GM12878 (cell line): ENCODE data around the gene LBX1. TPM values are rescaled to one million over a fixed set of nuclear protein-coding genes. Genes with fewer than 3 reads are reported as not detected.
"Not testable (repeated sequence)": the region's sequence is repeated elsewhere in the genome, so short reads cannot be mapped to it uniquely, and the experiment has no call there.

Experiments
- ATAC-seq: fragments of 200-7000 bp; cut with Tn5 transposase; 3 replicates; pipeline ENCODE4 v1.9.1; 2020; ENCODE audit warnings: mild to moderate bottlenecking, moderate library complexity
- BruUV-seq: library from RNA; stranded (reverse); fragments of 400-500 nt; replicated peaks from 2 replicates; lab custom pipeline; 2021; lab: Mats Ljungman, UMichigan
- CTCF ChIA-PET: fragments of 300-600 bp; sonication (Branson Sonifier 250); formaldehyde crosslinking; extraction: SDS; loops from one replicate; lab custom pipeline; 2021; ENCODE audit warnings: inconsistent platforms; lab: Yijun Ruan, JAX
- POLR2A ChIA-PET: fragments of 350-600 bp; formaldehyde crosslinking; extraction: SDS; loops from one replicate; lab custom pipeline; 2021; ENCODE audit warnings: inconsistent platforms; lab: Charles Lee
- RAD21 ChIA-PET: fragments of 300-600 bp; sonication (Branson Sonifier 250); formaldehyde crosslinking; loops from one replicate; lab custom pipeline; 2023; ENCODE audit warnings: antibody characterized with exemption; ENCODE audit not compliant: unreplicated experiment; lab: Charles Lee
- SMC1A ChIA-PET: fragments of 300-600 bp; sonication (Branson Sonifier 250); formaldehyde crosslinking; loops from one replicate; lab custom pipeline; 2023; ENCODE audit not compliant: unreplicated experiment, uncharacterized antibody; lab: Charles Lee
- DNase-seq: peaks from one replicate; pipeline ENCODE4 v3.0.0-alpha.2; 2011; ENCODE audit warnings: low read depth, low spot score
- FAIRE-seq: peaks from 3 replicates; lab custom pipeline; 2011; peaks lifted over from hg19 to GRCh38; lab: Jason Lieb, UNC
- H2AFZ ChIP-seq: 2 replicates; pipeline ENCODE4 v1.6.0; 2011; ENCODE audit warnings: low read depth, low read length, control low read depth; ENCODE audit not compliant: control insufficient read depth
- H3K27ac ChIP-seq: 2 replicates; pipeline ENCODE4 v1.5.1; 2011; ENCODE audit warnings: control low read depth; ENCODE audit not compliant: control insufficient read depth, insufficient read depth
- H3K27me3 ChIP-seq, 2 experiments: replicated peaks in 1 of 2; 2 replicates each; pipeline versions ENCODE4 v1.6.0 to v1.6.1; 2011; ENCODE audit warnings: low read length in 1 of 2; ENCODE audit not compliant: control insufficient read depth in 2 of 2, insufficient read depth in 2 of 2
- H3K36me3 ChIP-seq, 2 experiments: 2 replicates each; pipeline ENCODE4 v1.5.1; 2011; ENCODE audit warnings: low read length in 1 of 2; ENCODE audit not compliant: control insufficient read depth in 2 of 2, insufficient read depth in 2 of 2
- H3K4me1 ChIP-seq: 2 replicates; pipeline ENCODE4 v1.6.1; 2011; ENCODE audit warnings: mild to moderate bottlenecking, low read length, moderate library complexity, mixed read lengths; ENCODE audit not compliant: control insufficient read depth, insufficient read depth
- H3K4me2 ChIP-seq: 2 replicates; pipeline ENCODE4 v1.6.0; 2011; ENCODE audit warnings: control low read depth; ENCODE audit not compliant: control insufficient read depth, insufficient read depth
- H3K4me3 ChIP-seq: fragments of 200-600 bp; sonication (generic); 2 replicates; pipeline ENCODE4 v1.5.1; 2016
- H3K79me2 ChIP-seq: 2 replicates; pipeline ENCODE4 v1.6.0; 2011; ENCODE audit warnings: low read length; ENCODE audit not compliant: control insufficient read depth, insufficient read depth
- H3K9ac ChIP-seq: 2 replicates; pipeline ENCODE4 v1.8.0; 2011; ENCODE audit warnings: low read length, control low read depth, mixed read lengths; ENCODE audit not compliant: control insufficient read depth, insufficient read depth
- H3K9me3 ChIP-seq: replicated peaks from 3 replicates; pipeline ENCODE4 v1.5.1; 2011; ENCODE audit warnings: mild to moderate bottlenecking, low read length; ENCODE audit not compliant: control insufficient read depth, insufficient read depth
- H4K20me1 ChIP-seq: 2 replicates; pipeline ENCODE4 v1.6.0; 2011; ENCODE audit not compliant: control insufficient read depth, insufficient read depth
- ATF7 ChIP-seq: fragments of 450-650 bp; IDR thresholded peaks from 2 replicates; pipeline ENCODE4 v1.6.1; 2016; ENCODE audit warnings: low read depth, mild to moderate bottlenecking
- CBFB ChIP-seq: IDR thresholded peaks from 2 replicates; pipeline ENCODE4 v1.6.1; 2016; ENCODE audit warnings: antibody characterized with exemption, low read depth
- CBX5 ChIP-seq: sonication (generic); IDR thresholded peaks from 2 replicates; pipeline ENCODE4 v1.6.1; 2016; ENCODE audit warnings: low read depth, moderate library complexity, mild to moderate bottlenecking, inconsistent platforms
- EED ChIP-seq: sonication (generic); IDR thresholded peaks from 2 replicates; pipeline ENCODE4 v1.6.1; 2016; ENCODE audit warnings: antibody characterized with exemption, low read depth
- EP300 ChIP-seq, 2 experiments: fragments of 150-350 bp in 1 of 2; IDR thresholded peaks; 2 replicates each; pipeline ENCODE4 v1.6.1; 2011 to 2012; ENCODE audit warnings: low read depth in 2 of 2, low read length in 2 of 2, borderline replicate concordance in 1 of 2, improper control_type of control experiment in 1 of 2, inconsistent platforms in 1 of 2; ENCODE audit not compliant: control insufficient read depth in 1 of 2
- FOXK2 ChIP-seq: fragments of 450-650 bp; IDR thresholded peaks from 2 replicates; pipeline ENCODE4 v1.6.1; 2017; ENCODE audit warnings: mild to moderate bottlenecking, moderate library complexity
- IKZF2 ChIP-seq, 2 experiments: fragments of 450-650 bp; IDR thresholded peaks; 2 replicates each; pipeline ENCODE4 v1.6.1; 2017; ENCODE audit warnings: mild to moderate bottlenecking in 2 of 2, moderate library complexity in 2 of 2
- JUNB ChIP-seq: IDR thresholded peaks from 2 replicates; pipeline ENCODE4 v1.6.1; 2016; ENCODE audit warnings: antibody characterized with exemption, mild to moderate bottlenecking
- MTA2 ChIP-seq: fragments of 450-650 bp; IDR thresholded peaks from 2 replicates; pipeline ENCODE4 v1.6.1; 2016; ENCODE audit warnings: low read depth, mild to moderate bottlenecking, moderate library complexity
- MYB ChIP-seq: fragments of 150-350 bp; IDR thresholded peaks from 2 replicates; pipeline ENCODE4 v1.6.1; 2014; ENCODE audit warnings: mild to moderate bottlenecking, low read depth, low read length, borderline replicate concordance
- NR2C1 ChIP-seq: fragments of 450-650 bp; IDR thresholded peaks from 2 replicates; pipeline ENCODE4 v1.6.1; 2017; ENCODE audit warnings: antibody characterized with exemption, mild to moderate bottlenecking, moderate library complexity
- NRF1 ChIP-seq: conservative IDR thresholded peaks from 2 replicates; pipeline ENCODE4 v1.6.1; 2011; ENCODE audit warnings: mild to moderate bottlenecking, low read depth, low read length, improper control_type of control experiment
- SPI1 ChIP-seq: IDR thresholded peaks from 2 replicates; pipeline ENCODE4 v1.6.1; 2011; ENCODE audit warnings: low read depth, mild to moderate bottlenecking, low read length, moderate library complexity, borderline replicate concordance; ENCODE audit not compliant: insufficient read depth
- TCF3 ChIP-seq: IDR thresholded peaks from 2 replicates; pipeline ENCODE4 v1.6.1; 2012; ENCODE audit warnings: low read depth, mild to moderate bottlenecking, low read length, borderline replicate concordance; ENCODE audit not compliant: insufficient read depth
- WGBS: methylation state at CpG from one replicate; pipeline ENCODE4 v1.1.6; 2016; ENCODE audit warnings: low lambda C conversion rate; ENCODE audit not compliant: insufficient replicate concordance, insufficient coverage; ENCODE audit errors: missing lambda C conversion rate; 5-methylcytosine and 5-hydroxymethylcytosine counted together
- in situ Hi-C: fragments of 300-500 bp; cut with MboI; formaldehyde crosslinking; loops from 9 replicates; pipeline ENCODE4 v1.14.3; 2018; ENCODE audit warnings: mixed read lengths
- intact Hi-C: fragments of 100-400 bp; cut with micrococcal nuclease; formaldehyde crosslinking; loops from one replicate; pipeline ENCODE4 v1.14.2; 2022; ENCODE audit not compliant: unreplicated experiment
- polyA plus RNA-seq, 11 experiments: library from polyadenylated mRNA; depleted of rRNA in 4 of 11; unstranded in 6 of 11; stranded (reverse) in 5 of 11; fragments of >200 nt; fragmentation: Nextera tagmentation in 4 of 11; fragmentation: Illumina TruSeq in 1 of 11; extraction: Ambion mirVana in 4 of 11; extraction: Trizol in 1 of 11; gene quantifications; 1 replicate in 1 of 11; 2 replicates in 10 of 11; pipeline versions ENCODE4 v1.2.1 to v1.2.3, GENCODE V29; 2011 to 2016; ENCODE audit warnings: inconsistent platforms in 2 of 11, missing spikeins in 2 of 11, low read depth in 1 of 11
- total RNA-seq, 4 experiments: library from RNA; depleted of rRNA in 3 of 4; stranded (reverse); fragments of >200 nt in 3 of 4; fragmentation: Illumina TruSeq in 1 of 4; extraction: Trizol in 1 of 4; gene quantifications; 2 replicates each; pipeline versions ENCODE4 v1.2.1 to v1.2.3, GENCODE V29; 2013 to 2021
- TF ChIP-seq, protein P1 (sequence below): fragments of 450-650 bp; IDR thresholded peaks from 2 replicates; pipeline ENCODE4 v1.6.1; 2017; ENCODE audit warnings: mild to moderate bottlenecking

Gene LBX1
- total and polyA plus RNA-seq, 10 of the 15 experiments (the other 5 are each of a cell fraction or from before 2014, with no cell fraction given) = not detected

DNA sequence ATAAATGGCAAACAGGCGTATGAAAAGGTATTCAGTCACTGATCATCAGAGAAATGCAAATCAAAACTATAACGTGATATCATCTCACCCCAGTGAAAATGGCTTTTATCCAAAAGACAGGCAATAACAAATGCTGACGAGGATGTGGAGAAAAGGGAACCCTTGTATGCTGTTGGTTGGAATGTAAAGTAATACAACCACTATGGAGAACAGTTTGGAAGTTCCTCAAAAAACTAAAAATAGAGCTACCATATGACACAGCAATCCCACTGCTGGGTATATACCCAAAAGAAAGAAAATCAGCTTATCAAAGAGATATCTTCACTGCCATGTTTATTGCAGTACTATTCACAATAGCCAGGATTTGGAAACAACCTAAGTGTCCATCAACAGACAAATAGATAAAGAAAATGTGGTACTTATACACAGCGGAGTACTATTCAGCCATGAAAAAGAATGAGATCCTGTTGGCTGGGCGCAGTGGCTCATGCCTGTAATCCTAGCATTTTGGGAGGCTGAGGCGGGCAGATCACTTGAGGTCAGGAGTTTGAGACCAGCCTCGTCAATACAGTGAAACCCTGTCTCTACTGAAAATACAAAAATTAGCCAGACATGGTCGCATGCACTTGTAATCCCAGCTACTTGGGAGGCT is 30.8 kb downstream of the LBX1 start:
- H3K4me3 ChIP-seq, POLR2A ChIA-PET, H3K4me2 ChIP-seq, H3K27ac ChIP-seq, H3K27me3 ChIP-seq, H4K20me1 ChIP-seq, in situ Hi-C loops, DNase-seq, ATAC-seq, intact Hi-C loops, H3K79me2 ChIP-seq, CTCF ChIA-PET, H3K9me3 ChIP-seq, SMC1A ChIA-PET, H3K36me3 ChIP-seq, H2AFZ ChIP-seq, BruUV-seq, FAIRE-seq, RAD21 ChIA-PET, H3K9ac ChIP-seq, H3K4me1 ChIP-seq: not testable (repeated sequence)
- 35% methylated on average over 8 of the region's 8 CpGs for WGBS

DNA sequence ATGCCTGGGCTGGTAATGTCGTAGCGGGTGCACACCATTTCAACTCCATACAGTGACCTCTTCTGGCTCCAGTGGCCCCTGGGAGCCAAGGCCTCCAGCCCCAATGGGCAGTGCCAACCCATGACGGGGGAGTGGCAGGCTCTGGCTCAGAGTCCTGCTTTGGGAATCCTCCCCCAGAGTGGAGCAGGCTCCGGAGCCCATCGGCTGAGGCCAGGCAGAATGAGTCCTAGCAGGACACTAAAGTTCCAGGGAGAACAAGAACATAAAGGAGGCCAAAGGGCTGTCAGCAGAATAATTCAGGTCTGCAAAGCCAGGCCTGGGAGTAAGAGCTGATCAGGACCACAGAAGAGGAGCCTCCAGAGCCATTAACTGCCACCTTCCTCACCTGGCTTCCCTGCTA is 33.3 kb downstream of the LBX1 start:
- in situ Hi-C loops = no loop called here
- BruUV-seq = no TSS peak
- H4K20me1 ChIP-seq = no peaks in the 10 kb centered on the region
- H2AFZ ChIP-seq = no peak overlapping the region
- no peaks in the 10 kb centered on the region for H3K4me1 ChIP-seq
- ChIA-PET CTCF (no interaction called here), POLR2A (no interaction called here), SMC1A (no interaction called here), RAD21 (no interaction called here)
- H3K4me2 ChIP-seq = no peak overlapping the region
- H3K27ac ChIP-seq = no peak overlapping the region
- no peak for FAIRE-seq
- no peaks in the 10 kb centered on the region for H3K79me2 ChIP-seq
- no peak for DNase-seq
- intact Hi-C loops = no loop called here
- no peak for TF ChIP-seq FOXK2
- TF ChIP-seq NRF1 = no peak
- TF ChIP-seq IKZF2 (IDR thresholded peaks at IDR 0.05) = no peak
- TF ChIP-seq SPI1 = no peak
- TF ChIP-seq TCF3 = no peak
- TF ChIP-seq, protein P1, sequence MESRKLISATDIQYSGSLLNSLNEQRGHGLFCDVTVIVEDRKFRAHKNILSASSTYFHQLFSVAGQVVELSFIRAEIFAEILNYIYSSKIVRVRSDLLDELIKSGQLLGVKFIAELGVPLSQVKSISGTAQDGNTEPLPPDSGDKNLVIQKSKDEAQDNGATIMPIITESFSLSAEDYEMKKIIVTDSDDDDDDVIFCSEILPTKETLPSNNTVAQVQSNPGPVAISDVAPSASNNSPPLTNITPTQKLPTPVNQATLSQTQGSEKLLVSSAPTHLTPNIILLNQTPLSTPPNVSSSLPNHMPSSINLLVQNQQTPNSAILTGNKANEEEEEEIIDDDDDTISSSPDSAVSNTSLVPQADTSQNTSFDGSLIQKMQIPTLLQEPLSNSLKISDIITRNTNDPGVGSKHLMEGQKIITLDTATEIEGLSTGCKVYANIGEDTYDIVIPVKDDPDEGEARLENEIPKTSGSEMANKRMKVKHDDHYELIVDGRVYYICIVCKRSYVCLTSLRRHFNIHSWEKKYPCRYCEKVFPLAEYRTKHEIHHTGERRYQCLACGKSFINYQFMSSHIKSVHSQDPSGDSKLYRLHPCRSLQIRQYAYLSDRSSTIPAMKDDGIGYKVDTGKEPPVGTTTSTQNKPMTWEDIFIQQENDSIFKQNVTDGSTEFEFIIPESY = no peak
- TF ChIP-seq EP300 (IDR thresholded peaks at IDR 0.05; ENCODE audit: borderline replicate concordance in 1 of 2, control insufficient read depth in 1 of 2, low read depth in 2 of 2, low read length in 2 of 2) = no peak
- TF ChIP-seq CBX5 = no peak
- TF ChIP-seq NR2C1 = no peak
- no peak for TF ChIP-seq MYB
- no peak for TF ChIP-seq ATF7
- TF ChIP-seq EED = no peak
- TF ChIP-seq MTA2 = no peak
- TF ChIP-seq CBFB = no peak
- TF ChIP-seq JUNB = no peak
- no peaks in the 10 kb centered on the region for H3K36me3 ChIP-seq
- no peak overlapping the region for H3K9ac ChIP-seq
- peaks cover 0 to 1% of the 10 kb centered on the region in 2 experiments; a peak in 3 of 4 replicates for H3K27me3 ChIP-seq
- no peaks in the 10 kb centered on the region for H3K9me3 ChIP-seq
- ATAC-seq = no peak
- WGBS = 56% methylated on average over 5 of the region's 5 CpGs
- H3K4me3 ChIP-seq = no peak overlapping the region
